ENCODE measurements around the gene UPF1.

The UPF1 gene

DNA sequence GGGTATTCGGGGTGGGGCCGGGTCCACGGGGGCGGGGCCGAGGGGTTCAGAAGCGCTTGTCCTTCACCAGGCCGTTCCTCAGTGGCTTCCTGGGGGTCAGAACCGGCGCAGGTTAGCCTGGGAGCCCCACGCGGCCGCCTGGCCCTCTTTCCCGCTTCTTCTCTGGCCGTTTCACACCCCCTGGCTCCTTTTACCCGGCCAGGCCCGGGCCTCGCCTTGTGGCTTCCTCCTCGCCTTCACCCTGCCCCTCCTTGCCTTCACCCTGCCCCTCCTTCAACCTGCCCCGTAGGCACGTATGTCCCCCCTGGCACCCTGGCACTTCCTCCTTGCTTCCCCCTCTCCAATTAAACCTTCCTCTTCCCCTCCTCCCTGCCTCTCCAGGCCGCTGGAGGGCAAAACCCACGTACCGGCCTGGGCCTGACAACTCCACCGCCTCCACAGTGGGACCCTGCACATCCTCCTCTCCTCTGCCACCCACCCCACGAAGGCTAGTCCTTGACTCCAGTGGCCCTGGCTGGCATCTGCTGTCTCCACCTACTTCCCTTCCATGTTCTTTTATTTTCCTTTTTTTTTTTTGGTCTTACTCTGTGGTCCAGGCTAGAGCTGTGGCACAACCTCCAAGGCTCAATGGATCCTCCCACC is 38.9 kb downstream of the UPF1 start:
- no peak for TF ChIP-seq CTCF (conservative IDR thresholded peaks at IDR 0.05)
- H3K27ac ChIP-seq: no peak overlapping the region

DNA sequence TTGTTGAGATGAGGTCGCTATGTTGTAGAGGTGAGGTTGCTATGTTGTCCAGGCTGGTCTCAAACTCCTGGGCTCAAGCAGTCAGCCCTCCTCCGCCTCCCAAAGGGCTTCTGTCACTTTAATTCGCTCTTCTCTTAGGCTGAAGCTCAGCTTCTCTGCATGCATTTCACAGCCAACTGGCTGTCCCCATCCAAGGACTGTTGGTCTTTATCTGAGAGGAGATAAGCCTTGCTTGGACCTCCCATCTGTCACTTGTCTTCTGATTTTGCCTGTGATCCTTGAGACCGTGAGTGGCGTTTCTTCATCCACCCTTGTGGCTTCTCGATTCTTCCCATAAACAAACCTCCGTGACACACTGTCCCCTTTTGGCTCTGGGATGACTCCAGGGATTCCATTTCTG is 39.8 kb downstream of the UPF1 start:
- no peak for TF ChIP-seq CTCF (conservative IDR thresholded peaks at IDR 0.05)
- no peak overlapping the region for H3K27ac ChIP-seq

DNA sequence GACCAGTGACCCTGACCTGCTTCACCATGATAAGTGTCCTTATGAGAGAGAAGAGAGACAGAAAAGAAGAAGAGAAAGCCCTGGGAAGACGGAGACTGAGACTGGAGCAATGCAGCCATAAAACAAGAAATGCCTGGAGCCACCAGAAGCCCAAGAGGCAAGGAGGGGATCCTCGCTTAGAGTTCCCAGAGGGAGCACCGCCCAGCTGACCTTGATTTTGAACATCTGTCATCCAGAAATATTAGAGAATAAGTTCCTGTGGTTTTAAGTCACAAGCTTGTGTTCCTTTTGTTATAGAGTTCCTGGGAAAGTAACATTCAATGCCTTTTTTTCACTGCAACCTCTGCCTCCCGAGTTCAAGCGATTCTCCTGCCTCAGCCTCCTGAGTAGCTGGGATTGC is 44.0 kb downstream of the UPF1 start:
- no peak for TF ChIP-seq CTCF (conservative IDR thresholded peaks at IDR 0.05)
- H3K27ac ChIP-seq: no peak overlapping the region

DNA sequence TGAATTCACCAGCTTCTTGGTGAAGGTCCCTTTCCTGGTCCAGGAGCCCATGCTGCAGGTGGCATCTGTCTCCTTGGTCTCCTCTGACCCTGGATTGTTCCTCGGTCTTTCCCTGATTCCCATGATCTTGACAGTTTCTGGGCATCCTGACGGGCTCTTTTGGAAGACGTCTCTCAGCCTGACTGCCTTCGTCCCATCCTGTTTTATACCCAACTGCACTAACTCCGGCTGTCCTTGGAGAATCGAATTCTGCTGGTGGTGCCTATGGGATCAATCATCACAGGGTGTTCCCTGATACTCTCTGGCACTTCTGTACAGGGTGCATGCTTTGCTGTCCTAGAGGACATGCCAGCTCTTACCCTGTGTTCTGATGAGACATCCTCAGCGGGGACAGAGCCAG is 45.1 kb downstream of the UPF1 start:
- H3K27ac ChIP-seq: no peak overlapping the region

GRCh38 chr19:18878058-18878797 is 46.5 kb downstream of the UPF1 start:
- no peak for TF ChIP-seq CTCF (conservative IDR thresholded peaks at IDR 0.05)
- no peak overlapping the region for H3K27ac ChIP-seq

More for the DNA sequence above, 45.1 kb downstream of the UPF1 start:
- no peak for TF ChIP-seq CTCF (conservative IDR thresholded peaks at IDR 0.05)

DNA sequence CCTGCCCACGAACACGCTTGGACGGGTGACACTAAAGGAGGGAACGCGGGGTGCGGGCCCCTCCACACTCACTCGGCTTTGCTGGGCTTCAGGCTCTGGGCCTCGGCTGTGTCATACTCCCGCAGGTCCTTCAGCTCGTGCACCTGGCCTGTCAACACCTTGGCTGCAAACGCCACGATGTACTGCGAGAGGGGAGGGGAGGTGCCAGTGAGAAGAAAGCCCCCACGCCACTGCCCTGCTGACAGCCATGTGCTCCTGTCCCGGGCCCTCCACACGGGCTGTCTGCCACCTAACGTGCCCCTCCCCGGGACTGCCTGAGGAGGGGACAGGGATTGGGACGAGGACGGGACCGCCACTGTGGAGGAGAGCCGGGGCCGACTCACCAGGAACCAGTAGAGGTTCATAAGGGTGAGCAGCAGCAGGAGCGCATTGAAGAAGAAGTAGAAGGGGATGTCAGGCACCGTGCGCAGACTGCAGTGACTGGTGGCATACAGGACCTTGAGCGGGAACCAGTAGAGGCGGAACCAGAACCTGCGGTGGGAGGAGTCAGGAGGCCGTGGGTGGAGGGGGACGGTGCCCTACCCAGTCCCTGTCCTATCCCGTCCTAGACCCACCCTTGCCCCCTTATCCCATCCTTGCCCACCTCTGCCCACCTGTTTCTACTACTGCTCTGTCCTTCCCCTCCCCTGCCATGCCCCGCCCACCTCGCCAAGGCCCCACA is 47.3 kb downstream of the UPF1 start:
- H3K27ac ChIP-seq: no peak overlapping the region
- no peak for TF ChIP-seq CTCF (conservative IDR thresholded peaks at IDR 0.05)

GRCh38 chr19:18879579-18880373 is 48.0 kb downstream of the UPF1 start:
- TF ChIP-seq CTCF (conservative IDR thresholded peaks at IDR 0.05): no peak
- no peak overlapping the region for H3K27ac ChIP-seq
